GM12864 (cell line): ENCODE results near the gene ZNF518A.

Source experiments
- DNase-seq: peaks from one replicate; pipeline ENCODE4 v3.0.0-alpha.2; 2011; ENCODE audit warnings: low read depth
- H3K4me3 ChIP-seq: 2 replicates; pipeline ENCODE4 v1.5.1; 2011; ENCODE audit warnings: mild to moderate bottlenecking, low read depth, low read length, control low read depth
- CTCF ChIP-seq: IDR thresholded peaks from 2 replicates; pipeline ENCODE4 v1.5.1; 2011; ENCODE audit warnings: low read depth, mild to moderate bottlenecking, moderate library complexity, low read length, control low read depth, inconsistent platforms; ENCODE audit errors: missing control alignments

Gene ZNF518A

DNA sequence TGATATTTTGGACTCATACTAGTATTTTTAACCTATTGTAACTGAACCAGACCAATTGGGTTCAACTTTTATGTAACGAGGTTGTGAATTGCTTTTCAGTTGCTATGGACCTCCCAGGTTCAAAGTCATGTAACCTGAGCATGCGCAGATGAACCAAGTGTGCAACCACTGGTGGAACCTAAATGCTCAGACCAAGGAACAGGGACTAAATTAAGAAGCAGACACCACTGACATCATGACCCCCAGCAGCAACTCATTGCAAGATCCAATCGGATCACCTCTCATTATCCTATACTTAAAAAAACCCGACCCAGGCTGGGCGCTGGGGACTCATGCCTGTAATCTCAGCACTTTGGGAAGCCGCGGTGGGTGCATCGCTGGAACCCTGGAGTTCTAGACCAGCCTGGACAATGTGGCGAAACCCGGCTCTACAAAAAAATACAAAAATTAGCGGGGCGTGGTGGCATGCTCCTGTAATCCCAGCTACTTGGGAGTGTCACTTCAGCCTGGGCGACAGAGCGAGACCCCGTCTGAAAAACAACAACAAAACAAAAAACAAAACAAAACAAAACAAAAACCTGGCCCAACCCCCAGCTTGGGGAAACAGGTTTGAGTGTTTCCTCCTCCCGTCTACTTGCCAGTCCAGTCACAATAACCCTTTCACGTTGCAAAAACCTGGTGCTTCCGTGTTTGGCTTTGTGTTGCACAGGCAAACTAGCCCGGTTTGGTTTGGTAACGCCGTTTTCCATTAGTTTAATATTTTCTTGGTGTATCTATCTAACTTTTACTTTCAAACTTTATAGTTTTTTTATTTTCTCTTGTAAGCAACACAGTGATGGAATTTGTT, 11.3 kb upstream of the ZNF518A start:
- TF ChIP-seq CTCF: no peak
- H3K4me3 ChIP-seq: no peak overlapping the region
- DNase-seq: no peak

DNA sequence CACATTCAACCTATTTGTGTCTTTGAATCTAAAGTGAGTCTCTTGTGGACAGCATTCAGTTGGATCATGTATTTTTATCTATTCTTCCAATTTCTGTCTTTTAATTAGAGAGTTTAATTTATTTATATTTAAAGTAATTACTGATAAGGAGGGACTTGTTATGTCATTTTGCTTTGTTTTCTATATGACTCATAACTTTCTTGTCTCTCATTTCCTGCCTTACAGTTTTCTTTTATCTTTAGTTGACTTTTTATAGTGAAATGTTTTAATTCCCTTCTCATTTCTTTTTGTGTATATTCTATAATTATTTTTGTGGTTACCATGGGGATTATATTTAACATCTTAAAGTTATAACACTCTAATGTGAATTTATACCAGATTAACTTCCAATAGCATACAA, 7.3 kb upstream of the ZNF518A start:
- TF ChIP-seq CTCF: no peak
- DNase-seq: no peak
- H3K4me3 ChIP-seq: no peak overlapping the region

DNA sequence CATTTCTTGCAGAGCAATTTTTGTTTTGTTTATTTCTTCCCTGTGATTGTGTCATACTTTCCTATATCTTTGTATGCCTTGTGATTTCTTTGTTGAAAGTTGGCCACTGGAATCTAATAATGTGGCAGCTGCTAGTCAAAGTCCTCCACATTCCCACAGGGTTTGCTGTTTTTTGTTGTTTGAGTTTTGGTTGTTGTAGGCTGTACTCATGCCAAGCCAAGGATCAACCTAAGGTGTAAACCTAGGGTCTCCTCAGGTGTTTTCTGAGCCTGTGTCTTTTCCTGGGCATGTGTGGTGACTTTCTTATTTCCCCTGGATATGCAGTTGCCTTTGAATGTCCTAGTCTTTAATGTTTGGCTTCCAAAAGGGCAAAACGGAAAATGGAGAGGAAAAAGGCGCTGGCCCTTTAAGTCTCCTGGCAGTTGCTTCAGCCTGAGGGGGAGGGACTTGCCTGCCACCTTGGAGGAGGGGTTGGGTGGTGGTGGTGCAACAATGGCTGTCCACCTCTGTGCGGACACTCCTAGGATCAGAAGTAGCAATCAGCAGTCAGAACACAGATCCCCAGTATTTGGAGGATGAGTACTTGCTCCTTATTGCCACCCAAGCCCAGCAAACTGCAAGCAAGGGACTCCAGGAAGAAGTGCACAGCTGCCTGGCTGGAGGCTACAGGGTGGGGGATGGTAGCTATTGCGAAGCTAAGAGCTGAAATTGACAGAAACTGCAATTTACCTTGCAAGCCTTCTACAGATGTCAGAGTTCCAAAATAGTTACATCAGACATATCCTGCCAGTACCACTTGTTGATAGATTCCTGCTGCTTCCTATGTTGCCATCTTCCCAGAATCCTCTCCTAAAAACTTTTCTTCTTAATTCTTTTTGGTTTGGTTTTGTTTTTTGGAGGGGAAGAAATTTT, 5.6 kb upstream of the ZNF518A start:
- no peak for DNase-seq
- no peak for TF ChIP-seq CTCF
- no peak overlapping the region for H3K4me3 ChIP-seq

GRCh38 chr10:96125142-96125515, 5.0 kb upstream of the ZNF518A start:
- TF ChIP-seq CTCF: no peak
- H3K4me3 ChIP-seq: no peak overlapping the region
- DNase-seq: no peak

DNA sequence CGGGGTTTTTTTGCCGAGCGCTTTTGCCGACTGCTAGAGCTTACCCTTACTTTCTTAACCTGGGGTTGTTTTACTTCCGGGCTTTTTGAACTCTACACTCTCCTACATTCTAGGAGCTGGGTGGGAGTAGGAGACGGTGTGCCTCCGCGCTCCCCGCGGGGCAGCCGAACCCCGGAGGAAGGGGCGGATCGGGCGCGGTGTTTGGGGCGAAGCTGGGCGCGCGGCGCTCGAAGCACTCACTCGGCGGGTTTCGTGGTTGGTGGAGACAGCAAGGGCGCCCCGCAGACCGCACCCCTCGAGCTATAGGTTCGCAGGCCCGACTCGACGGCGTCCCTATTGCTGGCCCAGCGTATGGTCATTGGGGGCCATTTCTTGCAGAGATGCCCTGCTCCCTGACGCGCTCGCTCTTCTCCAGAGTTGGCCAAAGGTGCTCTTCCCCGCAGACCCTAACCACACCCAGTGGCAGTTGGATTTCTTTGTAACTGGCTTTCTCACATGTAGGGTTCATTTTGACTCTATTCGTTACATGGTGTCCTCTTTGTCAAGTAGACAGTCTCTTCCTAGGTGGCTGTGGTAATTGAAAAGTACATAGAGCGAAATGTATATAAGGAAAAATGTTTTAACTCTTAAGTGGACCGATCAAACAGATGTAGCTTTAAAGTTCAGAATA, 364 bp downstream of the ZNF518A start:
- DNase-seq: peak; percentile 78
- peak; percentile 2 for TF ChIP-seq CTCF
- peak overlapping the region; percentile 72 for H3K4me3 ChIP-seq

DNA sequence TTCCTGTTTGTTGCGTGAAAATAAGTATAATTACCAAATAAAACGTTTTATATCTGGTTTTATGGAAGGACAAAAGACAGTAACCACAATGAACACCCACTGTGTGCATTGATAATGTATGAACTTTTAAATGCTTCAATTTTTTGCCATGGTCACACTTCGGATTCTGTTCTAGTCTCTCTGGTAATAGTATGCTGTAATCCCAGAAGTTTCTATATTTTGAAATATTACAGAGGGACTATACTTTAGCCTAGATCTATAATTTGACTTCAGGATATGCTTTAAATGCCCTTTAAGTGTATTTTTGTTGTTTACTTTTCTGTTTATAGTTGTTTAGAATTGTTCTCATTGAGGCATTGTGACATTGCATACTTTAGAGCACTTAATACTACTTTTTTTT, 1.5 kb downstream of the ZNF518A start:
- DNase-seq: no peak
- H3K4me3 ChIP-seq: peak overlapping the region; percentile 72; the same call in 1 of the 2 replicates
- no peak for TF ChIP-seq CTCF
